Tibial nerve (tissue), 4 donors: Measurements from ENCODE around the gene NR1H3. TPM values are rescaled to one million over a fixed set of nuclear protein-coding genes. Genes with fewer than 3 reads are reported as not detected.

Experiments
- DNase-seq, 2 donors: peaks; one replicate each; pipeline ENCODE4 v3.0.0-alpha.2; 2019; ENCODE audit warnings: low spot score in 2 of 2
- H3K27ac ChIP-seq, 4 donors: fragments of 200-600 bp; sonication (generic) in 3 of 4; one replicate each; pipeline ENCODE4 v1.5.1; 2017 to 2019; ENCODE audit warnings: mild to moderate bottlenecking in 1 of 4
- H3K27me3 ChIP-seq, 2 donors: fragments of 200-600 bp; sonication (generic) in 1 of 2; one replicate each; pipeline versions ENCODE4 v1.5.1 to v1.6.0; 2017 to 2019
- H3K36me3 ChIP-seq, 3 donors: fragments of 200-600 bp; sonication (generic); one replicate each; pipeline ENCODE4 v1.5.1; 2018 to 2019
- H3K4me1 ChIP-seq, 4 donors: fragments of 200-600 bp; sonication (generic) in 3 of 4; one replicate each; pipeline ENCODE4 v1.5.1; 2017 to 2019
- H3K4me3 ChIP-seq, 4 donors: fragments of 200-600 bp; sonication (generic) in 3 of 4; one replicate each; pipeline ENCODE4 v1.5.1; 2017 to 2019; ENCODE audit warnings: mild to moderate bottlenecking in 1 of 4, moderate library complexity in 1 of 4
- H3K9me3 ChIP-seq, 4 donors: fragments of 200-600 bp; sonication (generic) in 3 of 4; one replicate each; pipeline ENCODE4 v1.5.1; 2017 to 2019
- EP300 ChIP-seq, 2 donors: sonication (generic); formaldehyde crosslinking; IDR thresholded peaks; one replicate each; pipeline ENCODE4 v1.6.1; 2017; ENCODE audit warnings: antibody characterized with exemption in 2 of 2, mild to moderate bottlenecking in 1 of 2
- POLR2A ChIP-seq, 2 donors: fragments of 450-650 bp; IDR thresholded peaks; one replicate each; pipeline ENCODE4 v1.6.1; 2017; ENCODE audit warnings: antibody characterized with exemption in 2 of 2, mild to moderate bottlenecking in 2 of 2, moderate library complexity in 2 of 2
- WGBS, 2 donors: methylation state at CpG; one replicate each; pipeline ENCODE4 v1.1.5; 2018; 5-methylcytosine and 5-hydroxymethylcytosine counted together
- total RNA-seq, 4 donors: library from RNA; depleted of rRNA; stranded (reverse); fragments of >200 nt; gene quantifications; one replicate each; pipeline ENCODE4 v1.1.0, GENCODE V29; 2016
- TF ChIP-seq, protein P1 (sequence below), 5 experiments: fragments of 200-600 bp in 3 of 5; fragments of 450-650 bp in 2 of 5; sonication (generic) in 3 of 5; IDR thresholded peaks; one replicate each; pipeline ENCODE4 v1.5.1; 2016 to 2019; ENCODE audit warnings: antibody characterized with exemption in 5 of 5, mild to moderate bottlenecking in 3 of 5, moderate library complexity in 2 of 5

Gene NR1H3
- total RNA-seq, 4 donors from 2014 or later, result 92.7 to 218 (median 124) TPM

DNA sequence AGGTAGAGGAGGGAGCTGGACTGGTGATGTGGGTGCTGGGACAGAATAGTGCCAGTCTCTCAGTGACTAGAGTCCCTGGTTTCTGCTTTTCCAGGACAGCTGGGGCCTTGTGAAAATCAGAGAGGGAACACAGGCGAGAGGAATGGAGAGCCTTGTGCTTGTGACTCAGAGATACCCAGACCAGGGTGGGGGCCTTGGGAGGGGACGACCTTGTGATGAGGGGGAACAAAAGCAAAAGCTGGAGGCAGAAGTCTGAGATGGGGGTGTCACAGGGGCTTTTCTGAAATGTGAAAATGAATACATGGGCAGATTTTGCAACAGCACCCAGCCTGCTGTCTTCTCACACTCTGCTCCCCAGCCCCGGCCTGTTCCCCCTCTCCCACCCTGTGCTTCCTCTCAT is 3.4 kb upstream of the NR1H3 start:
- peak in 1 of 2 donors; percentile 50 for DNase-seq
- no peaks in the 10 kb centered on the region for H3K36me3 ChIP-seq
- H3K9me3 ChIP-seq, result no peaks in the 10 kb centered on the region
- TF ChIP-seq, protein P1, sequence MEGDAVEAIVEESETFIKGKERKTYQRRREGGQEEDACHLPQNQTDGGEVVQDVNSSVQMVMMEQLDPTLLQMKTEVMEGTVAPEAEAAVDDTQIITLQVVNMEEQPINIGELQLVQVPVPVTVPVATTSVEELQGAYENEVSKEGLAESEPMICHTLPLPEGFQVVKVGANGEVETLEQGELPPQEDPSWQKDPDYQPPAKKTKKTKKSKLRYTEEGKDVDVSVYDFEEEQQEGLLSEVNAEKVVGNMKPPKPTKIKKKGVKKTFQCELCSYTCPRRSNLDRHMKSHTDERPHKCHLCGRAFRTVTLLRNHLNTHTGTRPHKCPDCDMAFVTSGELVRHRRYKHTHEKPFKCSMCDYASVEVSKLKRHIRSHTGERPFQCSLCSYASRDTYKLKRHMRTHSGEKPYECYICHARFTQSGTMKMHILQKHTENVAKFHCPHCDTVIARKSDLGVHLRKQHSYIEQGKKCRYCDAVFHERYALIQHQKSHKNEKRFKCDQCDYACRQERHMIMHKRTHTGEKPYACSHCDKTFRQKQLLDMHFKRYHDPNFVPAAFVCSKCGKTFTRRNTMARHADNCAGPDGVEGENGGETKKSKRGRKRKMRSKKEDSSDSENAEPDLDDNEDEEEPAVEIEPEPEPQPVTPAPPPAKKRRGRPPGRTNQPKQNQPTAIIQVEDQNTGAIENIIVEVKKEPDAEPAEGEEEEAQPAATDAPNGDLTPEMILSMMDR (IDR thresholded peaks at IDR 0.05), result no peak
- no peak for TF ChIP-seq POLR2A (IDR thresholded peaks at IDR 0.05)
- no peak overlapping the region for H3K4me3 ChIP-seq
- H3K27me3 ChIP-seq, result no peaks in the 10 kb centered on the region
- H3K27ac ChIP-seq, result peak overlapping the region; percentile 76 to 95 (median 84)
- H3K4me1 ChIP-seq, result peaks cover 0 to 77% (median 50%) of the 10 kb centered on the region in 4 donors
- WGBS, 2 donors, result 11 to 13% methylated on average over 3 of the region's 3 CpGs

DNA sequence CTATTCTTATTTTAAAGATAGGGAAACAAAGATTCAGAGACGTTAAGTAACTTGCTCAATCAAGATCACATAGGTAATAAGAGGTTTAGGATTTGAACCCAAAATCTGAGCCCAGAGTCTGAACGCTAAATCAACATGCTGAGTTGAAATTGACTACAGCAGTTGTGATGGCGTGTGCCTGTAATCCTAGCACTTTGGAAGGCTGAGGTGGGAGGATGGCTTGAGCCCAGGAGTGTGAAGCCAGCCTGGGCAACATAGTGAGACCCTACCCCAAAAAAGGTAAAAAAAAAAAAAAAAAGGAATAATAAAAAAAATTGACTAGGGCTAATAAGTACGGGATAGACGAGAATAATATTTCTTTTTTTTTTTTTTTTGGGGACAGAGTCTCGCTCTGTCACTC is 1.4 kb upstream of the NR1H3 start:
- Histone ChIP-seq H3K27me3 (no peaks in the 10 kb centered on the region), H3K36me3 (peaks cover 0 to 14% (median 0%) of the 10 kb centered on the region in 3 donors), H3K27ac (peak overlapping the region; percentile 26 to 95 (median 84)), H3K4me1 (peaks cover 0 to 80% (median 49%) of the 10 kb centered on the region in 4 donors), H3K4me3 (no peak overlapping the region), H3K9me3 (no peaks in the 10 kb centered on the region)
- WGBS, 2 donors, result 86 to 90% methylated on average over 6 of the region's 6 CpGs
- DNase-seq, result no peak
- TF ChIP-seq, protein P1 (IDR thresholded peaks at IDR 0.05), result no peak
- TF ChIP-seq POLR2A (IDR thresholded peaks at IDR 0.05) (no peak), EP300 (IDR thresholded peaks at IDR 0.05) (no peak)

DNA sequence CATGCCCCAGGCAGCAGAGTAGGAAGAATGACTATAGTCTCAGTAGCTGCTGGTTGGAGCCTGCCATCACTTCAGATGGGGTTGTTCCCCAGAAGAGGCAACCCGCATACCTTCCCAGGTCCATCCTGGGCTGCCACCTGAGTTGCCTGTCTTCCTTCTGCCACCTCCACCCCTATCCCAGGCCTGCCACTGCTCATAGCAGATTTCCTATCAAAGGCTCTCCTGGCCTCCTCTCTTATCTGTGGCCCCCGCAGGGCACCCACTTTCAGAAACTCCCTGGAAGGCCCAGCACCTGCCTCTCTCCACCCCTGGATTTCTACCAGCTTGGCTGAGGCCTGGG is 649 bp upstream of the NR1H3 start:
- Histone ChIP-seq H3K27me3 (no peaks in the 10 kb centered on the region), H3K4me3 (peak overlapping the region; percentile 29 to 53 (median 36)), H3K36me3 (peaks cover 0 to 22% (median 0%) of the 10 kb centered on the region in 3 donors), H3K9me3 (no peaks in the 10 kb centered on the region), H3K27ac (peak overlapping the region; percentile 78 to 95 (median 88)), H3K4me1 (peaks cover 0 to 80% (median 49%) of the 10 kb centered on the region in 4 donors)
- DNase-seq, result no peak
- WGBS, 2 donors, result 37 to 66% methylated on average over 2 of the region's 2 CpGs
- TF ChIP-seq EP300 (IDR thresholded peaks at IDR 0.05) (no peak), POLR2A (IDR thresholded peaks at IDR 0.05) (no peak)
- TF ChIP-seq, protein P1 (IDR thresholded peaks at IDR 0.05), result no peak

DNA sequence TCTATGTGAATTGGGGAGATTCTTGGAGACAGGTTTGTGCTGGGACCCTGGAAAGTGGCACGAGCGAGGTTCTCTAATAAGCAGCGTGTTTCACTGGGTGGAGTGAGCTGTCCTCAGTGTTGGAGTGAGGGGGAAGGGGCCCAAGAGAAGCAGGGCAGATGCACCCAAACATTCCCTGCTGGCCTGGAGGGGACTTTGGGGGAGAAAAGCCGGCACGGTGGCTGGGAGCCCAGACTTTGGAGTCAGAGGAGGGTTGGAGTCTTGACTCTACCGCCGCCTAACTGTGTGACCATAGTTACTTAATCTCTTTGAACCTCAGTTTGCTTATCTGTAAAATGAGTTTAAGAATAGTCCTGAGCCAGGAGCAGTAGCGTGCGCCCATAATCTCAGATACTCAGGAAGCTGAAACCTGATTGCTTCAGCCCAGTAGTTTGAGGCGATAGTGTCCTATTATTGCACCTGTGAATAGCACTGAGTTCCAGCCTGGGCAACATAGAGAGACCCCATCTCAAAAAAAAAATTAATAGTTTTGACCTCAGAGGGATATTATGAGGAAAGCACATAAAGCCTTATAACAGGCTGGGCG is 614 bp downstream of the NR1H3 start:
- H3K4me3 ChIP-seq, result peak overlapping the region; percentile 29 to 53 (median 36)
- no peaks in the 10 kb centered on the region for H3K27me3 ChIP-seq
- TF ChIP-seq POLR2A (IDR thresholded peaks at IDR 0.05), result no peak
- no peak for TF ChIP-seq EP300 (IDR thresholded peaks at IDR 0.05)
- TF ChIP-seq, protein P1 (IDR thresholded peaks at IDR 0.05), result no peak
- no peak for DNase-seq
- H3K9me3 ChIP-seq, result no peaks in the 10 kb centered on the region
- WGBS, 2 donors, result 40 to 41% methylated on average over 11 of the region's 11 CpGs
- H3K27ac ChIP-seq, result peak overlapping the region; percentile 78 to 95 (median 88)
- peaks cover 0 to 34% (median 0%) of the 10 kb centered on the region in 3 donors for H3K36me3 ChIP-seq
- H3K4me1 ChIP-seq, result peaks cover 0 to 77% (median 48%) of the 10 kb centered on the region in 4 donors

DNA sequence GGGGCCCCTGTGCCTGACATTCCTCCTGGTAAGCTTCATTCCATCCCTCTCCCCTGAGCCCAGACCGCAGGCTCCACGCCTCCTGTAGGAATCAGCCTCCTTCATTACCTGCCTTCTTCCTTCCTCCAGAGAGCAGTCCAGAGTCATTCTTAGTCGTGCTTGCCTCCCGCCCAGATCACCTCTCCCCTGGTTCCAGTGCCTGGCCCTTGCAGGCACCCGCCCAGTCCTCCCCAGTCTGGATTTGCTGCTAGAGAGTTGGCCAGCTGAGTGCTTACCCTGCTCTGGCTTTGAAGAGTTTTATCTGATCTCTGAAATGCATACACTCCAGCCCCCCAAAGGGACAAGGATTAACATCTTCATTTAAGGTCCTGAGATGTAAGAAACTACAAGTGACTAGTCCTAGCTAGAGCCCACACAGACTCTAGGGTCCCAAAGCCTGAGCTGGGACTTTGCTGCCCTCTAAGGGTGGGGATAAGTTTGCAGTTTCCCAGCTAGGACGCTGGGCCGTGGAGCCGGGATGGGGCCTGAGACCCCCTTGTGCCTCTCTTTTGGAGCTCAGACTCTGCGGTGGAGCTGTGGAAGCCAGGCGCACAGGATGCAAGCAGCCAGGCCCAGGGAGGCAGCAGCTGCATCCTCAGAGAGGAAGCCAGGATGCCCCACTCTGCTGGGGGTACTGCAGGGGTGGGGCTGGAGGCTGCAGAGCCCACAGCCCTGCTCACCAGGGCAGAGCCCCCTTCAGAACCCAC is 1.6 kb downstream of the NR1H3 start:
- no peak for TF ChIP-seq POLR2A (IDR thresholded peaks at IDR 0.05)
- TF ChIP-seq, protein P1 (IDR thresholded peaks at IDR 0.05), result peak; percentile 48 to 78 (median 61)
- TF ChIP-seq EP300 (IDR thresholded peaks at IDR 0.05), result peak in 1 of 2 donors; percentile 14
- no peaks in the 10 kb centered on the region for H3K9me3 ChIP-seq
- H3K36me3 ChIP-seq, result peaks cover 0 to 44% (median 0%) of the 10 kb centered on the region in 3 donors
- no peaks in the 10 kb centered on the region for H3K27me3 ChIP-seq
- no peak for DNase-seq
- 27 to 29% methylated on average over 9 to 10 of the region's 10 CpGs for WGBS, 2 donors
- peaks cover 0 to 71% (median 39%) of the 10 kb centered on the region in 4 donors for H3K4me1 ChIP-seq
- H3K4me3 ChIP-seq, result peak overlapping the region in 2 of 4 donors; percentile 19 to 53
- peak overlapping the region; percentile 78 to 95 (median 88) for H3K27ac ChIP-seq
